G401.6 (cell line): Measurements from ENCODE around the gene MMAB.

Experiments
- FAIRE-seq: peaks from 2 replicates; lab custom pipeline; 2012; peaks lifted over from hg19 to GRCh38; lab: Jason Lieb, UNC

Gene MMAB

GRCh38 chr12:109537136-109537535 lies 36.2 kb downstream of the MMAB start:
- no peak for FAIRE-seq

DNA sequence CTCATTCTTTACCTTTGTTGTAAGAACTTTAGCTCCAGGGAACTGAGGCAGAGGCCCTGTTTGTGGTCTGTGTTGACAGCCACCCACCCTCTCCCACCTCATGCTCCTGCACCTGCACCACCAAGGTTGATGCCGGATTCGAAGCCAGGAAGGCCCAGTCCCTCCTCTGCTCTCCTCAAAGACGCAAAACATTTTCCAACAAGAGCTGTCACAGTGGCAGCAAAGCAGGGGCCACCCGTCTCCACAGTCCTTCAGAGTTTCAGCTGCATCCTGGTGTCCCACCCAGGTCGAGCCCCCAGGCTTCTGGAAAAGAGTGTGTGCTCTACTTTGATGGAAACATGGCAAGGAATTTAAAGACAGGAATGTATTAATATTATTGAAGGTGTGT lies 37.4 kb downstream of the MMAB start:
- no peak for FAIRE-seq

DNA sequence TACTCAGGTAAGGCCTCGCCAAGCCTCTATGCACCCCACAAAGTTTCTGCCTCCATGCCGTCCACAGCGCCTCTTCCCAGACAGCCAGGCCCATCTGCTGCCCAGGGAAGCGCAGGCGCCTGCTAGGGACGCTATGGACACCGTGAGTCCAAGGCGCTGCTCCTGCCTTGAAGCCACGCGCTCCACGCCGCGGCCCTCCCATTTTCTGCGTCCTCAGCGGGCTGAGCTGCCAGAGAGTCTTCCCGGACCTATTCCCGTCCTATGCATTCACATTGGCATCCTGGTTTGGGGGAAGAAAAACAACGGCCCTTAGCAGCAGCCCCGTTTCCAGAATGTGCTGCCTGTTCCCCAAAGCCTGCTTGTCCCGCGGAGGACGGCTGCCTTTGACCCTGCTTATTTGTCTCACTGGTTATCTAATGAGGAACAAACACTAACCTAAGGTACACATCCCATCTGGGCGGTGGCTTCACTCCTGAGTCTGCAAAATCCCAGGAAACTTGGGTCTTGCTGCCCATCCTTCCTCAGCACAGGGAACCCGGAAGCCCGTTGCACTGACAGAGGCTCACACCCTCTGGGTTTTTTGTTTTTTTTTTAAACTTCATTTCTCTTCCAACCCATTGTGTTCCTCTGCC lies 38.0 kb downstream of the MMAB start:
- FAIRE-seq = no peak

- FAIRE-seq = no peak
These were observed 38.8 kb downstream of the MMAB start for GRCh38 chr12:109534456-109534855.

DNA sequence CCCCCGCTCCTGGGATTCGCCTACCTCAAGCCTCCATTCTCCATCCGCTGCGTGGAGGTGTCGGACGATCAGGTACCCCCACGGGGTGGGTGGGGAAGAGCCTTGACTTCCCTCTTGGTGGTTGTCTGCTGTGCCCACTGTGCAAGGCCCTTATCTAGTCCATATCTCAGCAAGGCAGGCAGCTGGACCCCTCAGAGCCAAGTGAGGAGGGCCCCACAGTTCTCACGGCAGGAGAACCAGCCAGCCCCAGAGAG lies 39.9 kb downstream of the MMAB start:
- no peak for FAIRE-seq

DNA sequence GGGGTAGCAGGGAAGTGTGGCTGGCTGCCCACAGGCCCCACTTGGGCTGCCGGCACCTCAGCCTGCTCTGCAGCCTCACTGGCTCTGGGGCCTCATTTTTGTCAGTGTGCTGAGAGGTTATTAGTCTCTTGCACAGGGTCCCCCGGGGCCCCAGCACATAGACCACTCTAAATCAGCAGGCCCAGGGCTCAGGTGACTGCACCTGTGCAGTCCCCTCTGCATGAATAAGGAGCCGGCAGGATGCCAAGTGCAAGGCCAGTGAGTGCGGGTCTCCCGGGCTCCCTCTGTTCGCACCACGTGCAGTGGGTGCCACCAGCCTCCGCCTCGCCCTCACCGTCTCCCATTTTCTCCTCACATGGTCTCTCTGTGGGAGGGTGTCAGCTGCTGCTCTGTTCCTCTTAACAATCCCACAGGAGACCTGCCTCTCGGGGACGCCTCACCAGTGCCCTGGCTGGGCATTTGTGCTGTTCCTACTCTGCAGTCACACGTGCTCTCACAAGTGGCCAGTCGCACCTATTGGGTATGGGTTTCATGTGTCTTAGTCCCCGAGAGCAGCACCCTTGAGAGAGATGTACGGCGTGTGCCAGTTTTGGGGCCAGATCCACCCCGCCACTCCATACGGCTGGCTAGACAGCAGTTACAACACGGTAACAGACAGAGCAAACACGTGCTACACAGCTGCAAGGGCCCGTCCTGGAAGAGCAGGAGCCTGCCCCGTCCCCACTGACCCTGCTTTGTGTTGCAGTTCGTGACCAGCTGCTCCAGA lies 40.4 kb downstream of the MMAB start:
- FAIRE-seq = no peak

- FAIRE-seq = no peak
These were observed 41.9 kb downstream of the MMAB start for GRCh38 chr12:109531411-109531810.

DNA sequence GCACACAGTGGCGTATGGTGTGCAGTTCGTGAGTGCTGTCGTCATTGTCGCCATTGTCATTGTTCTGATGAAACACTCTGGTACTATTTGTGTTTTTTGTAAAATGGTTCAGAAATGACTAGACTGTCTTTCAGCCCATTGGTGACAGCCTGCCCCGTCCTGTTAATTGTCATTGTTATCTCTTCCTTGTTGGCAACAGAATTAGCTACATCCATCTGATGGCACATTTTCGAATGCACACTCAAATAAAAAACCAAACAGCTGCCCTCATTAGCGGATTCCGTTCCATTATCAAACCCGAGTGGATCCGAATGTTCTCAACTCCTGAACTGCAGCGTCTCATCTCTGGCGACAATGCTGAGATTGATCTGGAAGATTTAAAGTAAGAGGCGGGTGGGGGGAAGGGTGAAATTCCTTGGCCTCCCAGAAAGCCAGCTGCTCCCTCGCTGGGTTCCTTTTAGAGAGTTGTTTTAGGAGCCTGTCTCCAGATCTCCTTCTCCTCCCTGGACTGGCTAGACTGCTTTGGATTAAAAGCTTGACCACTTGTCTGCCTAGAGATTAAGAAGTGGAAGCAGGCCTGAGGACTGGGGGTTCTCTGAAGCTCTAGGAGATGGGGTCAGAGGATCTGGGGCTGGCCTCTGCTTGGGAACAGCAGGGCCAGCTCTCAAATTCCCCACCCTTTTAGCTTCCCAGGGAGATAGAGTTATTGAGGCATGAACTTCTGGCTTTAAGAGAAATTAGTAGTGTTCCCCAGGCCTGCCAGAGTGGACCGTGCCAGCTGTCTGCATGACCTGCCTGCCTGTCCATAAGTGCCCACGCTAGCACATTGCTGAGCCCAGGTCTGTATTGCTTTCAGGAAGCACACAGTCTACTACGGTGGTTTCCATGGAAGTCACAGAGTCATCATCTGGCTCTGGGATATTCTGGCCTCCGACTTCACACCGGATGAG lies 43.3 kb downstream of the MMAB start:
- FAIRE-seq = no peak

- no peak for FAIRE-seq
These were observed 45.7 kb downstream of the MMAB start for GRCh38 chr12:109527489-109528123.

DNA sequence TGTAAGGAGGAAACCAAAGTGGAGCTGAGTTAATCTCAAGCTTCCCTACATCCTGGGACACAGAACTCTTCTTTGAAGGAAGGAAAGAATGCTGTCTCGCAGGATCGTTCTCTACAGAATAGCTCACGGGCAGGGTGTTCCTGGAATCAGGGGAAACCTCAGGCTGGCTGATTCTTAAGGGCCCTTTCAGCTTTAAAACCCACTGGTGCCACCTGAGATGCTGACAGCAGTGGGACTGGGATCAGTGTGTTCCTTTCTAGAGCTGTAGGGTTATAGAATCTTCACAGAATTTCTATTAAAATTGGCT lies 48.1 kb downstream of the MMAB start:
- FAIRE-seq = no peak

GRCh38 chr12:109524466-109525278 lies 48.6 kb downstream of the MMAB start:
- FAIRE-seq = no peak

GRCh38 chr12:109523504-109523903 lies 49.8 kb downstream of the MMAB start:
- FAIRE-seq = no peak

DNA sequence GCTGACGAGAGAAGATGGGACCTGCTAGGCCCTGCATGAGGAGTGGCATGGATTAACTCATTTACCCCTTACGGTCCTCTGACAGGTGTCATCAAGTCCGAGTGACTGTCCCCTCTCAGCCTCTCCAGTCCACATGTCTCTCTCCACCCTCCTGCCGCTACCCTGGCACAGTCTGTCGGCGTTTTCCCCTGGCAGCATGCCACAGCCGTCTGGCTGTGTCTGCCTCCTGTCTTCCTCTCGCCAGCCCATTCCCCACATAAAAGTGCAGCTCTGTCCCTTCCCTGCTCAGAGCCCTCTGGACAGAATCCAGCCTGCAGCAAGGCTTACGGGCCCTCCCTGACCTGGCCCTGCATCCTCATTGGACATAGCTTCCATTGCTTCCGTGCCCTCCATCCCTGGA lies 50.2 kb downstream of the MMAB start:
- FAIRE-seq = no peak

DNA sequence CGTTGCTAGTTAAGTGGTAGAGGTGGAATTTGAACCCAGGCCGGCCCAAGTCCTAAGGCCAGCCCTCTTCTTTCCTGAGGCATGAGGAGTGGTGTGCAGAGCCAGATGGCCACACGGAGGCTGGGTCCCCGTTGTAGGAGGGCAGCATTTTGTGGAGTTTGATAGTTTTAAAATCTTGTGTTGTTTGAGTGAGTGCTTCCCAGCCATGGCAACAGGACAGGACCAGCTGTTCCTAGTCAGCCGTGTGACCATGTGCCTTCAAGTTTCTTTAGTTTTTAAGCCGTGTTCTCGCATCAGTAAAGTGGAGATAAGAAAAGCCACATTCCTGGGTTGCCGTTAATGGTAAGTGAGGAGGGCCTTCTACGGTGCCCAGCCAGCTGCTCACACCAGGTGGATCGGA lies 51.5 kb downstream of the MMAB start:
- no peak for FAIRE-seq

DNA sequence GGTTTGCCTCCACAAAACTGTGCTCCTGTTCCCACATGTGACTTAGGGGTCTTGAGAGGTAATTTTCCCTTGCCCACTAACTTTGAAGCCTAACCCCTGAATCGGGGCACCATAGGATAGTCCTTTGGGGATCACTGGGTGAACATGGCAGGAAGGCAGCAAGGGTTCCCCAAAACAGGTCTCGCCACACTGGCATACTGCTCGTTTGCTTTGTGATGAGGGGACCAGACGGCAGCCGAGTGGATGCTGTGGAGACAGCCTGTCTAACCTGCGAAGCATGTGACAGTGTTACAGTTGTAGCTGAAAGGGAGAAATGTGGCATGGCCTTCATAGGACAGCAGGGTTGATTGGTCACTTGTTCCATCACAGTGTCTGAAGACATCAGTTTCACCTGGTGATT lies 53.5 kb downstream of the MMAB start:
- FAIRE-seq = no peak

DNA sequence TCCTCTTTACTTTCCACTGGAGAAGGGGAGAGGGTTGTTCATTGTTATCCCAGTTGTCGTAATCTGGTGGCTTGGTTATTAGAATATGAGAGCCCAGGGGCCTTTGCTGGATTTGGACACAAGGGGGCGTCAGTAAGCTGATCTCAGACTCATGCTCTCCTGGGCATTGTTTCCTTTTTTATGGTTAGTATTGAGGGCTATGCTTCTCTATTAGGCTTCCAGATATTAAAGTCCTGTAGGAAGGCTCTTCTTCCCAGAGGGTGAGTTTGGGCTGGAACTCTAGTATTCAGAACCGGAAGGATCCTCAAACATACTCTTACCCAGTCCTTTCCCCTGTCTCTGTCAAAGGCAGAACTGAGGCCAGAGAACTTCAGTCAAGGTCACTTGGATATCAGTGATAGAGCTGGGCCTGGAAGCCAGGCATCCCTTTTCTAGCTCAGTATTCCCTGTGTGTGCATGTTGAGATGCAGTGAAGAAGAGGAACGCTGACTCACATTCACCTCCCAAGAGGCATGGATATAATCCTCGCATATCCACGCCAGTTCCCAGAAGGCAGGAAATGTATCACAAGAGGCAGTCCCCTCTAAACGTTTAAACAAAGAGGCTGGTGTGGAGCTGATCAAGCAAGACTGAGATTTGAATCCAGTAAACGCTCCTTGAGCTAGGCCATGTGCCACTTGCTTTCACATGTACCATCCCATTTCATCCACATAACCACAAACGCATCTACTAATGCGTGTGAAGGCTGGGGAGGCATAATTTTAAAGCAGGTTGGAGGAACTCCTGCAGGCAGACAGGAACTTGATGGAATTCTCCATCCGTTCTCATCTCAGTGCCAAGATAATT lies 54.3 kb downstream of the MMAB start:
- FAIRE-seq = peak; percentile 95

DNA sequence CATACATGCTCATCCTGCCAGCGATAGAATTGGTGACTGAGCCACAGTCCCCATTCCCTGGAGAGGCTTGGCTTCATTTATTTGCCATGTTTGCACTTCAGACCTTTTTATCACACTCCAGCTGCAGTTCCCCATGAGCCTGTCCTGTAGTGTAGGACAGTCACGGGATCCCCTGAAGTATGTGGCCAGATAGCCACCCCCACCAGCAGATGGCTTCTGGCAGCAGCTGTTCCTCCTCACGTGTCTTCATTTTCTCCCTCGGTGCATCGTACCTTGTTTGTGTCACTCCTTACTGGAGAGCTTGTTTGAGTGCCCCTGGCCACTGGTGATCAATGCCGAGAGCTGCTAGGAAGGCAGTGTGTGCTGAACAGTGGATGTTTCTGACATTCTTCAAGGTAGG lies 55.7 kb downstream of the MMAB start:
- FAIRE-seq = no peak

DNA sequence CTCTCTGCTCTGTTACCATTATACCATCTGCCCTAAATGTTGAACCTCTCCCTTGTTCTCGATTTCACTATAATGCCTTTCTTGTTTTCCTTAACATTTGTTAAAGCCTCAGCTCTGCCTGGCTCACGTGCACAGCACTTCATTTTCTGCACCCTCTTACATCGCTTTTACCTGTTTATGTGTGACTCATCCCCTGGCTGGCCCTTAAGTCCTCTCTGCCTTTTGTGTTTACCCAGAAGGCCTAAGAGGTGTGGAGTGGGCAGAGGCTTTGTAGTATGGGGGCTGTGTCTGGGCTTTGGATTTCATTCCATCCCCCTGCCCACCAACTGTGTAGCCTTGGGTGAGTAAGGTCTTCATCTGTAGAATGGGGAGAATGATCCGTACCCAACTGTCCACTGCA lies 59.3 kb downstream of the MMAB start:
- no peak for FAIRE-seq

DNA sequence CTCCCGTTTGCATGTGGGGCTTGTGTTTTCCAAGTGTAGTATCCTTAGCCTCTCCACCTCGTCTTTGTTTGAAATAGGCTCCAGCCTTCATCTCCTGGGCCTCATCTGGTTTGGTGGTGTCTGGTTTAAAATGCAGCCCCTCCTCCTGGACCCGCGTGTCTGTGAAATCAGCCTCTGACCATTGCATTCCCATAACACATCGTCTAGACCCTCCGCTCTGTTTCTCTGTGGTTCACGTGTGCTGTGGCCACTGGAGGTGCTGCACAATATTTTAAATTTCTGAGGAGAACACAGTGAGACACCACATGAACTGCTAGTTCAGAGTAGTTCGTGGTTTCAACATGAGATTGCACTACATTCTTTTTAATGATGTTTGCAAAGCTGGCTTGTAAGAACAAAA lies 60.3 kb downstream of the MMAB start:
- no peak for FAIRE-seq

DNA sequence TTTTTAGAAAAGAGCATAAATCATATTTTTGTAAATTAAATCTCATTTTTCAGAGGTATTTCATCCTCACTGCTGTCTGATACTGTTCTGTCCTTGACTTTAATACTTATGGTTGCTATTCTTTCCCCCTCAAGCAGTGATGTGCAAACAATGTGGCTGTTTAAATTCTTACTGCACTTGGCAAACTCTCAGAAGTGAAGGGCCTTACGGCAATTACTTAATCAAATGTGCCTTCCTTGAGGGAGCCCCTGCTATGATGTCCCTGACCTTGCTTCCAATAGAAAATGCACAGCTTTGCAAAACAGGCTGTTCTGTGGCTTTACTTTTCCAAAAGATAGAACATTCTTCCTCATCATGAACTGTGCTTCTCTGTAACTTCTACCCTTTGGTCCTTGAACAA lies 60.7 kb downstream of the MMAB start:
- no peak for FAIRE-seq

- no peak for FAIRE-seq
These were observed 63.1 kb downstream of the MMAB start for GRCh38 chr12:109510196-109510595.
